GM06990 (cell line): ENCODE results near the gene PCMTD2.
A peak's percentile ranks its signal among the peaks of the same experiment; 100 is the strongest.

ENCODE experiments used
- DNase-seq: peaks from one replicate; pipeline ENCODE4 v3.0.0-alpha.2; 2011; ENCODE audit not compliant: insufficient read length; ENCODE audit errors: extremely low read depth
- H3K27me3 ChIP-seq: replicated peaks from 2 replicates; pipeline ENCODE4 v1.6.0; 2011; ENCODE audit warnings: low read length; ENCODE audit not compliant: control insufficient read depth, insufficient read depth
- H3K36me3 ChIP-seq: 2 replicates; pipeline ENCODE4 v1.5.1; 2011; ENCODE audit warnings: low read length; ENCODE audit not compliant: control insufficient read depth, insufficient read depth
- H3K4me3 ChIP-seq: replicated peaks from 2 replicates; pipeline ENCODE4 v1.5.1; 2011; ENCODE audit warnings: low read depth, mild to moderate bottlenecking, control low read depth, low read length
- TF ChIP-seq, protein P1 (sequence below): IDR thresholded peaks from 2 replicates; pipeline ENCODE4 v1.5.1; 2011; ENCODE audit warnings: low read length, control low read depth, mild to moderate bottlenecking, inconsistent platforms; ENCODE audit not compliant: insufficient read depth, poor library complexity, severe bottlenecking

Gene PCMTD2

DNA sequence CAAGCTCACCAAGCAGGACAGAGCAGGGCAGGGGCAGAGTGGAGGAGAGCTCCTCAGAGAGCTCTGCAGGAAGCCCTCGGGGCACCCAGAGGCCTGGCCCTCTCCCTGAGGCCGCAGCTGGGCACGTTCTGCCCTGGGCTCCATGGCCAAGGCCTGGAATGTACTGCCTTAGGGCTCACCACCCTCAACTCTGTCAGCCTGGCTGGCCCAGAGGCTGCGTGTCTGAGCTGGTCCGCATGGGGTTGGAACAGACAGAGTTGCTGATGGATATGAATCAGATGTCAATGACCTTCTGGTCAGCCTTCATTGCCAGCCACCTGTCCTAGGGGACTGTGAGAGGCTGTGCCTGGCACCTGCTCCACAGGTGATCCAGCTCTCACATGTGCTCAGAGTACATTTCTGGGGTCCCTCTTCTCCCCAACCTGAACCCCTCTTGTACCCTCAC, 33.2 kb upstream of the PCMTD2 start:
- no peak for DNase-seq
- Histone ChIP-seq H3K4me3 (no peak overlapping the region), H3K36me3 (no peaks in the 10 kb centered on the region), H3K27me3 (no peaks in the 10 kb centered on the region; the same call in 1 of the 2 replicates)
- TF ChIP-seq, protein P1, sequence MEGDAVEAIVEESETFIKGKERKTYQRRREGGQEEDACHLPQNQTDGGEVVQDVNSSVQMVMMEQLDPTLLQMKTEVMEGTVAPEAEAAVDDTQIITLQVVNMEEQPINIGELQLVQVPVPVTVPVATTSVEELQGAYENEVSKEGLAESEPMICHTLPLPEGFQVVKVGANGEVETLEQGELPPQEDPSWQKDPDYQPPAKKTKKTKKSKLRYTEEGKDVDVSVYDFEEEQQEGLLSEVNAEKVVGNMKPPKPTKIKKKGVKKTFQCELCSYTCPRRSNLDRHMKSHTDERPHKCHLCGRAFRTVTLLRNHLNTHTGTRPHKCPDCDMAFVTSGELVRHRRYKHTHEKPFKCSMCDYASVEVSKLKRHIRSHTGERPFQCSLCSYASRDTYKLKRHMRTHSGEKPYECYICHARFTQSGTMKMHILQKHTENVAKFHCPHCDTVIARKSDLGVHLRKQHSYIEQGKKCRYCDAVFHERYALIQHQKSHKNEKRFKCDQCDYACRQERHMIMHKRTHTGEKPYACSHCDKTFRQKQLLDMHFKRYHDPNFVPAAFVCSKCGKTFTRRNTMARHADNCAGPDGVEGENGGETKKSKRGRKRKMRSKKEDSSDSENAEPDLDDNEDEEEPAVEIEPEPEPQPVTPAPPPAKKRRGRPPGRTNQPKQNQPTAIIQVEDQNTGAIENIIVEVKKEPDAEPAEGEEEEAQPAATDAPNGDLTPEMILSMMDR, result no peak

DNA sequence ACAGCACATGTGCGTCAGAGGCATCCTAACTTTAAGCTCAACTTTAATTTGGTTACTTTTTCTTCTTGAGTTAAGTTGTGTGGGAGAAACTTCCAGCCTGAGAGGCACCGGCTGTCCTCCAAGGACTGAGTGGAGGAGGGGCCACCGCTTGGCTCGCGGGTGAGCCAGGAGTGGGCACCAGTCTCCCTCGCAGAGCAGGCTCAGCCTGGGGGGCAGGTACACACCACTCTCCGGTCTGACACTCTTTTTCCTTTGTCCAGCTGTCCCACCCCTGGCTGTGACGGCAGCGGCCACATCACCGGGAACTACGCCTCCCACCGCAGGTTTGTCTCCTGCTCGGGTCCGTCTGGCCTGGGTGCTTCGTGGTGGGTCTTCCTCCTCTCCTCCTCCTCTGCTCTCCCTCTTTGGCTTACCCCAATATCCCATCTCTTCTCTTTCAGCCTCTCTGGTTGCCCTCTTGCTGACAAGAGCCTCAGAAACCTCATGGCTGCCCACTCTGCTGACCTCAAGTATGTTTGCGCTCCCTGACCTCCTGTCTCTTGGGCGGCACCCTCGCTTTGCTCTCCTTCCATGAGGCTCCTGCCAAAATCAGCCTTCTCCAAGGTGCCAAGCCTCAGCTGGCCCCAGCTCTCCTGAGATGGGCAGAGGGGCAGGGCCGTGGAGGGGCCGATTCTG, 32.6 kb upstream of the PCMTD2 start:
- H3K27me3 ChIP-seq, result no peaks in the 10 kb centered on the region; the same call in 1 of the 2 replicates
- H3K4me3 ChIP-seq, result no peak overlapping the region
- no peak for DNase-seq
- TF ChIP-seq, protein P1, result no peak
- H3K36me3 ChIP-seq, result no peaks in the 10 kb centered on the region

DNA sequence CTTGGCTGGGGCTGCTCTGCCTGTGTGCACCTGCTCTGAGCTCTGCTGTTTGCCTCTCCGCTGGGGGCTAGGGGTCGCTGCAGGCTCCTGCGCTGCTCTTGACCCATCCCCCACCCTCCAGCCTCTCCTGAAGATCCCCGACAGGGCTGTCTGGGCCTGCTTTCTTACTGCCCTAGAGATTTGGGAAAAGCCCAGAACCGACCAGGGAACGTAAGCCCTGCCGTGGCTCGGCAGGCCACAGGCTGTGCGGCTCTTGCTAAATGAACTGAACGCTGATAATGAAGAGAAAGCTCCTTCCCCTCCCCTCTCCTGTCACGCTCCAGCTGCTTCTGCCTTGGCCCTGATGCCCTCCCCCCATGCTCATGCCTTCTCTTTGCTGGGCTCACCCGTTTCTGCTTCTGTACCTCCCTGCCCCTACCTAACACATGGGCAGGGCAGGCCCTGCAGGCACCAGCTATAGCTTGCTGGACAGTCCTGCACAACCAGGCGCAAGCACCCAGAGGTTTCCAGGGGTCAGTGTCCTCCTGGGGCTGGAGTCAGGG, 32.0 kb upstream of the PCMTD2 start:
- Histone ChIP-seq H3K27me3 (no peaks in the 10 kb centered on the region; the same call in 1 of the 2 replicates), H3K4me3 (no peak overlapping the region), H3K36me3 (no peaks in the 10 kb centered on the region)
- TF ChIP-seq, protein P1, result peak; percentile 28
- no peak for DNase-seq

DNA sequence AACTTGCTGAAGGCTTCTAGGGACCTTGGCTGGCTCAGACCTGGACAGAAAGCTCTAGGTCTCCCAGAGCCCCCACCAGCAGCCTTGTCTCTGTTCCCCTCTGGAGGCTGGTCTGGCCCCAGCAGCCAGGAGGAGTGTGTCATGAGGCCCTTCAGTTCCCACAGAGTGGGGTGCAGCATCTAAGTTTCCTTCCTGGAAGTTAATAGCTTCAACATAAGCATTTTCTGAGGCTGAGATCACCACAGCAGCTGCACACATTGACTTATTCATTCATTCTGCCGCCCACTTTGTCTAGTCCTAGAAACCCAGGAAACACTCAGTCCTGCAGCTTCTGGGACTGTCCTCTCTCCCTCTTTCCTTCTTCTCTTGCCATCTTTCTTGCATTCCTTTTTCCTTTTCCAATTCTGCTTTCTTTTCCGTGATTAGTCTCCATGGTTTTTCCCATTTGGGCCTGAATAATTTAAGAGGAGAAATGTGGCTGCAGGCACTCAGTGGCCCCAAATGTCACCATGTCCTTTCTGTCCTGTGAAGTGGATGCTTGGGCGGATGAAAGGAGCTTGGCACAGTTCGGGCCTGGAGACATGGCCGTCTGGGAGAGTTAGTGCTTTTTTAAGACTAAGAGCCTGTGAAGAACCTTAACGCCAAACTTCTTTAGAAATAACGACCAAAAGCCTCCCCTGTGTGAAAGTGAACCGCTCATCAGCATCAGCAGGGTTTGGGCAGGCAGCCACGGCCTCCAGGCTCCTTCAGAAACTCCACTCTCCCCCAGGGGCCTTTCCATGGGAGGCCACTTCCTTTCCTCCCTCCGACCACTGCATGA, 31.0 kb upstream of the PCMTD2 start:
- Histone ChIP-seq H3K36me3 (no peaks in the 10 kb centered on the region), H3K27me3 (no peaks in the 10 kb centered on the region; the same call in 1 of the 2 replicates), H3K4me3 (no peak overlapping the region)
- DNase-seq, result no peak
- TF ChIP-seq, protein P1, result no peak

DNA sequence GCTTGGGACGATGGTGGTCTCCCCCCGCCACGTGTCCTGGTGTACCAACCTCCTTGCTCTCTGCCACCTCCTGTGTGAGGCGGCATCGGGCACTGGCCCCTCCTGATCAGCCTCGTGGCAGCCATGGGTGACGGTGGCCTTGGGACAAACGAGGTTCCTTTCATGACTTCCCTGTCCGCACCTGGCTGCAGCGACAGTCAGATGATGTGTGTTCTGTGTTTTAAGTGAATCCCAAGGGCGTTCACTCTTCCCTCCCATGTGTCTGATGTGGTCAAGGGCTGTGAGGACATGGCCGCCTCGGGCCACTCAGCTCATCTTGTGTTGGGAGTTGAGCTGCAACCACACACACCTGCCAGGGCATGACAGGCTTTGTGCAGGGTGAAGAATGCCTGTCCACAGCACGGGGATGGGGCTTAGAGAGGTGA, 30.4 kb upstream of the PCMTD2 start:
- TF ChIP-seq, protein P1, result no peak
- no peak for DNase-seq
- Histone ChIP-seq H3K27me3 (no peaks in the 10 kb centered on the region; the same call in 1 of the 2 replicates), H3K36me3 (no peaks in the 10 kb centered on the region), H3K4me3 (no peak overlapping the region)
